NCI-H774 (cell line): ENCODE results near the gene GAB2.
A peak's percentile ranks its signal among the peaks of the same experiment; 100 is the strongest.
"Not testable (repeated sequence)": the region's sequence is repeated elsewhere in the genome, so short reads cannot be mapped to it uniquely, and the experiment has no call there.

Experiments used
- DNase-seq: peaks from one replicate; lab custom pipeline; 2025; lab: John Stamatoyannopoulos, UW

GAB2 gene

DNA sequence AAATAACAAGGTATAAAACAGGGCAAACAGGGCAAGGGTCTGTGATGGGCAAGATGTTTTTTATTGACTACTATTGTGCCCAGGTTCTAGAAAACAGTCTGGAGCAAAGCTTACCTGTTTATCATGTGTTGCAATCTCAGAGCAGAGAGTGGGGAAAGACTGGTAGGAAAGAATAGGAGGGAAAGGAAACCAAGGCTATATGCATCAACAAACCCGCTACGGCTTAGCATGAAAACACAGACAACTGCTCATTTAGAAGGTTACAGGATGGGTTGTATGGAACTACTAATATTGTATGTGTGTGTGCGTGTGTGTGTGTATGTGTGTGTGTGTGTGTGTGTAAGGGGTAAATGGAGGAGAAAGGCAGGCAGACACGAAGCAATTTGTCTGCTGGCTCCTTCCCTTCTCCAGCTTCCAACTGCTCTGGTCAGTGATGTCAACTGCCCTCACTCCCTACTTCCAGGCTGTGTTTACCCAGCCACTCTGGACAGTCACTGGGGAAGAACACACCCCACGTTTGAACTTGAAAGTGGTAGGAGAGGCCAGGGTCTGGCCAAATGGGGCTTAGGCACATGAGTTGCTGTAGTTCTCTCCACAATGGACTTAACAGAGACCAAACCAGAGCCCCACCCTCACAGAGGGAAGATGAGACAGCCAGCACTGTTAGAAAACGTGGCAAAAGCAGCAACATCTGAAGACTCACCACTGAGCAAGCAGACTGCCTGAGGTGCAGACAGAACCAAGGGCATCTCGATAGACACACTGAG, 47.0 kb downstream of the GAB2 start:
- no peak for DNase-seq

DNA sequence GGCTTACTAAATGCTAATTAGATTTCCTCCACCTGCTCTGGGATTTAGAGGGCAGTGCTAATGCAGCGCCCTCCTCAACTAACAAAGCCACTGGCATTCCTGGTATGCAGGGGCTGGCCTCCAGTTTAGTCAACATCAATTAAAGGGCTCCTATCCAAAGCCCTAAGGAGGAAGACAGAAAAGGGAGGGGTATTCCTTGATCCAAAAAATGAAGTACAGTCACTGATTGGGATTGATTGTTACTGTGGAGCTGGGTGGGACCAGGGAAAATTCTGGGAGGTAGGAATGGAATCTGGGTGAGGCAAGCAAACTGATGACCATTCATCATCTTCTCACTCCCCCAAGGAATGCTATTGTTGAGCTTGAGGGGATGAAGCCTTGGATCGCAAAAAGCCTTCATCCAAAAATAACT, 52.2 kb downstream of the GAB2 start:
- DNase-seq = no peak

DNA sequence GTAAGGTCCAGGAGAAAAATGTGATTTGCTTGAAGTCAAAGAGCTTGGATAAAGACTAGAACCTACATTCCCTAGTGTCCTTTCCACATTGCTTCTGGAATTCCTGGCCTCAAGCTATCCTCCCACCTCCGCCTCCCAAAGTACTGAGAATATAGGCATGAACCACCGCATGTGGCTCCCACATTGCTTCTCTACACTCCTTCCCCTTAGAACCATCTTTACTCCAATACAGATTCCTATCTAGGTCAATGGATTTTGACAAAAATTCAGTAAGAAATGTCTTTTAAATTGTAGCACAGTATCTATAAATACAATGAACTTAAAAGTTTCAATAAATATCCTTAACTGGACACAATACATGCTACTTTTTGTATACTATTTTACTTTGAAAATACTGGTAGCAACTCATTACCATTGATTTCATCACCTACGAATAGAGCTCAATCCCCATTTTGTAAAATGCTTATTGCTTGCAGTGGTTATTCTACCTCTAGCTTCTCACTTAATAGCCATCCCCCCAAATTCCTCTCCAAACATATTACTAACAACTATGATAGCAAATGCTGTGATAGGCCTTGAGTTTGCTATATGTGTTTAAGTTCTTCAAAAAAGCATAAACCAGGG, 53.4 kb downstream of the GAB2 start:
- DNase-seq = no peak

DNA sequence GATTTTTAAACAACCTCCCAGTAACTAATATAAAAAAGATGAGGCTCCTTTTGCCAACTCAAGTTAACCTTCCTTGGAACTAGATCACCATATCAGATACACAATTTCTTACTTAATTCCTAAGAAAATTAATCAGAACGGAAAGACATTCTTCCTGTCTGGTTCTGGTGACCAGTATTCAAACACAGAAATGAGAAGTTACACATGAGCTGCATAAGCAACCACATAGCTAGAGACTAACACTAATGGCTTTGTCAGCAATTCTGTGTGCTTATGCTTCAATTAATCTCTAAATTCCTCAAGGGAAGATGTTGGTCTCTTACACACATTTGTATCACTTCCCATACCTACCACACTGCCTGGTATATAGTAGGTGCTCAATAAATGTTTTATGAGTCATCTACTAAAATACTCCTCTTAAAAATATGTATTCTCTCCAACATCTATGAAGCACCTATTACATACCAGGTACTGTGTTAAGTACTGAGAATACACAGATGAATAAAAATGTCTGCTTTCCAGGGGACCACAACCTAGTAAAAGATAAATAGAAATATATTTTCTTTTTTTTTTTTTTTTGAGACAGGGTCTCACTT, 54.5 kb downstream of the GAB2 start:
- DNase-seq = no peak

DNA sequence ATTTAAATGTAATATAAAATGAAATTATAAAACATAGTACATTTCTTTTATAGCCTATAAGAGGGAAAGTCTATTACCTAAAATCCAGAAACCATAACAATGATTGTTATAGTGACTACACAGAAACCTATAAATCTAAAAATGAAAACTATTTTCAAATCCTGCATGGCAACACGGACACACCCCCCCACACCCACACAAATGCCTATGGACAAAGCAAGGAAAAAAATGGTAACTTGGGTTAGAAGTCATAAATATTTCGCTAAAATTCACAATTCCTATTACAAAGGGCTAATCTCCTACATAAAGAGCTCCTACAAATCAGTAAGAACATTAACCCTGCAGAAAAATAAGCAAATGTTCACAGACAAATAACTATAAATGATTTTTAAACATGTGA, 56.4 kb downstream of the GAB2 start:
- DNase-seq = no peak

DNA sequence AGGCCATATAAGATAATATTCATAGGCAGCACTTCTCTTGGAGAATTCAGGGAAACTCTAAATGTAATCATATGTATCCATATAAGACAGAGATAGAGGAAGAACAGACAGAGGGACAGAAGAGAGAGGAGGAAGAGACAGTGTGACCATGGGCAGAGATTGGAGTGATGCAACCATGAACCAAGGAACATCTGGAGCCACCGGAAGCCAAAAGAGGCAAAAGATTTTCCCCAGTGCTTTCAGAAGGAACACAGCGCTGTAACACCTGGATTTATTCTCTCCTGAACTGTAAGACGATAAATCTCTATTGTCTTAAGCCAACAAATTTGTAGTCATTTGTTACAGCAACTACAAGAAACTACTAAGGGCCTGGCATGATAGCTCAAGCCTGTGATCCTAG, 57.7 kb downstream of the GAB2 start:
- DNase-seq = no peak

DNA sequence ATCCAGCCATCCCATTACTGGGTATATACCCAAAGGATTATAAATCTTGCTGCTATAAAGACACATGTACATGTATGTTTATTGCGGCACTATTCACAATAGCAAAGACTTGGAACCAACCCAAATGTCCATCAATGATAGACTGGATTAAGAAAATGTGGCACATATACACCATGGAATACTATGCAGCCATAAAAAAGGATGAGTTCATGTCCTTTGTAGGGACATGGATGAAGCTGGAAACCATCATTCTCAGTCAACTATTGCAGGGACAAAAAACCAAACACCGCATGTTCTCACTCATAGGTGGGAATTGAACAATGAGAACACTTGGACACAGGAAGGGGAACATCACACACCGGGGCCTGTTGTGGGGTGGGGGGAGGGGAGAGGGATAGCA, 59.7 kb downstream of the GAB2 start:
- not testable (repeated sequence) for DNase-seq

DNA sequence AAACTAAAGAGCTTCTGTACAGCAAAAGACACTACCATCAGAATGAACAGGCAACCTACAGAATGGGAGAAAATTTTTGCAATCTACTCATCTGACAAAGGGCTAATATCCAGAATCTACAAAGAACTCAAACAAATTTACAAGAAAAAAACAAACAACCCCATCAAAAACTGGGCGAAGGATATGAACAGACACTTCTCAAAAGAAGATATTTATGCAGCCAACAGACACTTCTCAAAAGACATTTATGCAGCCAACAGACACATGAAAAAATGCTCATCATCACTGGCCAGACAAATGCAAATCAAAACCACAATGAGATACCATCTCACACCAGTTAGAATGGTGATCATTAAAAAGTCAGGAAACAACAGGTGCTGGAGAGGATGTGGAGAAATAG, 60.2 kb downstream of the GAB2 start:
- DNase-seq = not testable (repeated sequence)

DNA sequence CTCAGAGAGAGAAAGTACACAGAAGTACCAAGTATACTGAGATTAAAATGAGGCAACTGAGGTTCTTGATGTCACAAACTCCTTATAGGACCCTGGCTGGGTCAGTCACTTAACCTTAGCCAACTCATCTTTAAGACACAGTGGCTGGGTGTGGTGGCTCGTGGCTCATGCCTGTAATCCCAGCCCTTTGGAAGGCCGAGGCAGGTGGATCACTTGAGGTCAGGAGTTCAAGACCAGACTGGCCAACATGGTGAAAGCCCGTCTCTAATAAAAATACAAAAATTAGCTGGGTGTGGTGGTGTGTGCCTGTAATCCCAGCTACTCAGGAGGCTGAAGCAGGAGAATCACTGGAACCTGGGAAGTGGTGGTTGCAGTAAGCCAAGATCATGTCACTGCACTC, 61.9 kb downstream of the GAB2 start:
- not testable (repeated sequence) for DNase-seq

DNA sequence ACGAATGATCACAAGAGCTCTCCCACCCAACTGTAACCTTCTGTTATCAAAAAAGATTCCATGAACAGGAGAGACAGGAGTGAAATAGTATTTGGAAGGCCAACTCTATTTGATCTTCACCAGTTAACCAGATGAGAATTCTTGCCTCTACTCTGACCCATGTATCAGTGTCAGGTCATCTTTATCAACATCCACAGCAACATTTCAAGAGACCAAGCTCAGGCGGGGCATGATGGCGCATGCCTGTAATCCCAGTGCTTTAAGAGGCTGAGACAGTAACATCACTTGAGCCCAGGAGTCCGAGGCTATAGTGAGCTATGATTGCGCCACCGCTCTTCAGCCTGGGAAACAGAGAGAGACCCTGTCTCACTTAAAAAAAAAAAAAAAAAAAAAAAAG, 62.3 kb downstream of the GAB2 start:
- no peak for DNase-seq

DNA sequence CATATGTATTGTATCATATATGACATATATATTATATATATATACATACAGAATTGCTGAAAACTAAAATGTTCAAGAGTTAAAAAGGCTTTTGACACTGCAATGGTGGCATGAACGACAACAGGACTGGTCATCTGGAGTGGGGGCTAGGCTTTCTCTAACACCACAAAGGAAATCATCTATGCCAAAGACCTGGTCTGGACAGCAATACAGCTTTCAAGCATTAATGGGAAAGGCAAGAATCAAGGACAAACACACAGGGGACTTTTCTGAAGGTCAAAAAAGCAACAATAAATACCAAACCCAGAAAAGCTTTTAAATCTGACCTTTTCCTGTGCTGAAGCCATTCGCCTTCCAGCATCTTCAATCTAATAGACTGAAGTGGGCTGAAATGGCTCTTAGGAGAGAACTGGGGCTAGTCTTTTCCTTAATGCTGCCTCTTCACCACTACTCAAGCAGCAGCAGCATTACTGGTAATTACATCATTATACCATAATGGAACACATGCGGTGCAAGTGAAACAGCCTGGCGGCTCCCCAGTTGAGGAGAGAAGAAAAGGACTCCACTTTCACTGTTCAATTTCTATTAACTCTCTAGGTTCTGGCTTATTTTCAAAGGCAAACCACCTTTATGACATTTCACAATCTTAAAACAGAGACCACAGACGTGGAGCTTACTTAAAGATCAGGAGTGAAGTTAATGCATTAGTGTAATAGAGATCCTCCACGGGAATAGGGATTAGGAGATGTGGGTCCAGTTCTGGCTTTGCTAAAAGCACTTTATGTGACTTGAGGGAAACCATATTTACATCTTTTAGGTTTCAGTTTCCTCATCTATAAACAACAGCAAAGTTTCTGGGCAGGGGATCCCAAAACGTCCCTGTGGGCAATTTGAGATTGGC, 63.0 kb downstream of the GAB2 start:
- peak; percentile 72 for DNase-seq

DNA sequence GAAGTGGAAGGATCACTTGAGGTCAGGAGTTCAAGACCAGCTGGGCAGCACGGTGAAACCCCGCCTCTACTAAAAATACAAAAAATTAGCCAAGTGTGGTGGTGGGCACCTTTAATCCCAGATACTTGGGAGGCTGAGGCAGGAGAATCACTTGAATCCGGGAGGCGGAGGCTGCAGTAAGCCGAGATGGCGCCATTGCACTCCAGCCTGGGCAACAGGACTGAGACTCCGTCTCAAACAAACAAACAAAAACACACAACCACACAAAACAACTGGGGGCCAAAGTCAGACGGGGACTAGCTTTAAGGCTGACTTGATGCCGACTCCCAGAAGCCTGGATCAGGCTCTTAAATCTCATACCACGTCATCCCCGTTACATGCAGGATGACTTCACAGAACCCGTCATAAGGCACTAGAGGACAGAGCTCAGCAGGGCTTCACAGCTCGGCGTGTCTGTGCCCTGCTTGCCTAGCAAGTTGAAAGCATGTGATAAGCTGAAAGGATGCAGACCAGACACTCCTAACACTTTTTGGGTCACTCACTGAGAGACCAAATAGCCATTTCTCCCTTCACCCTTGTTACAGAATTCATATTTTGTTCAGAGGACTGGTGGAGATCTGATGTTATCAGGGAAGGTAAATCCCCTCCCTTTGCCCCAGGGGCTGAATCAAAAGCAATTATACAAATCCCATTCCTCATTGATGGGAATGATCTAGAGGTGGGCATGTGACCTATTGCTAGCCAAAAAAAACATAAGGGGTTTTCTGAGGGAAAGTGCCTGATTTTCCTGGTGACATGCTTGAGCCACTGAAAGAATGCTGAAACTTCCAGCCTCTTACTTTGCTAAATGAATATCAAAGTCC, 65.4 kb downstream of the GAB2 start:
- no peak for DNase-seq

DNA sequence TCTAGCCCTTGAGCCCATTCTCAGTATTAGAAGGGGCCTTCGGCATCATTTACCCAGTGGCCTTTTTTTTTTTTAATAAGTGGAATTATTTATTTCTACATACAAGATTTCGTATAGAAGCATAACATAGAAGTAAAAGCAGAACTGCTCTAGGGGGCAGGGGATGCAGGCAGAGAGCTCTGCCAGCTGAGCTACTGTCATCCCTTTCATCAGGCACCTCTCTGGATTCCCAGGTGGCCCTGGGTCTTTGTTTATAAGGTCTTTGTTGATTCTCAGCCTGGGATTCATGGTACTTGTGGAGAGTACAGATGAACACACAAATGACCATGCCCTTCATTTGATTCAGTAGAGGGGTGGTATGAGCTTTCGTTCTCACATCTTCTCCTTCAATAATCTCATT, 66.4 kb downstream of the GAB2 start:
- peak; percentile 18 for DNase-seq

DNA sequence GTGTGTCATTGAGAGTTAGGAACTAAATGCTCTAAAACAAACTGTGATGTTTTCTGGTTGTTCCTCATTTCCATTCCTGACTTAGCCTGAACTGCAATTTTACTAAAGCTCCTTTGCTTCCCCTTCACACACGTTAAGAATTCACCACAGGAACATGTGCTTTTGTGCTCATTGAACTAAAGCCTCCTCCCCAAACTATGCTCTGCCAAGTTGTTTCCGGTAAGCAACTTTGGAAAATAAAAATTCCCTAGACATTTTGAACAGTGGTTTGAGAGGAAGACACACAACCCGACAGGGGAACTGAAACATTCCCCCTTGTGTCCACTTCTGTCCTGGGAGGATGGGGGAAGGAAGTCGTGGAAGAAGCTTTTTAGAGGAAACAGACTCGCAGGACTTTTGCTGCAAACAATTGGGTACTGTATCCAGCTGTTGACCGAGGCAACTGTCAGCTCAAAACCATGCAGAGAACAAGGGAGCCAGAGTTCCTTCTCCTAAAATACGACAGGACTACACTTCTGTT, 66.9 kb downstream of the GAB2 start:
- no peak for DNase-seq

DNA sequence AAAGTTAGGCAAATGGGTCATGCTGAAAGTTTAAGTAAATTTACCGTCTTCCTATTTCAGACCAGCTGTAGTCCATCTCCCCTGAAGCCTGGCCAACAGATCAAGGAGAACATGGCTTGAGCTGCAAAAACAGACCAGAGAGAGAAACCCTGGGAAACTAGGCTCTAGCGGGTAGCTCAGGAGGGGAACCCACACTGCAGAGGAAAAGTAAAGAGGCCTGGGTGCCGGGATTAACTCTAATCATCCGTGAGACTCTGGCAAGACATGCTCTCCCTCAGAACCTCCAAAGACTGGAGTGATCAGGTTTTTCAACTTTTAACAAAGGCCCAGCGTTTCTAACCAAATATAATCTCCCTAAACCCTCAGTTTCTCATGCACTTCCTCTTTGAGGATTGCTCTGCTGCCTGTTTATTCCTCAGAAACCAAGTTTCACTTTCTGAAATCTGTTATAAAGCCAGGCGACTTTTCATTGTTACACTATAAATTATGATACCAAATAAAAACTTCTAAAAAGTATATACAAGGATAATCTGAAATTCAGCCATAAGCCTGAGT, 67.5 kb downstream of the GAB2 start:
- no peak for DNase-seq

DNA sequence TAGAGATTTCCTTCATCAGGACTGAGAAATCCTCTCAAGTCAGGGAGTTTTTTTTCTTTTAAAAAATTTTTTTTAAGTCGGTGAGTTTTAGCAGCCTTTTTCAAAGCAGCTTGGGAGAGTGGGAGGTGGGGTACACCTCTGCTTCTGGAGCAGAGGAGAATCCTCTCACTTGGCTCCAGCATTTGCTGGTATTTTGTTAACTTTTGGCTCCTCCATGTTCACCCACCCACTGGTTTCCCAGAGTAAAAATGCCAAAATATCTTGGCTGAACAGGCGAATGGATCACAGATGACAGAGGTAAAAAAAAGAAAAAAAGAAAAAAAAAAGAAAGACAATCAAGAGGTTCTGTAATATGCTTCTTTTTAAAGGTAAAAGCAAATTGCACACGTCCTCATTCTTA, 68.0 kb downstream of the GAB2 start:
- DNase-seq = no peak

DNA sequence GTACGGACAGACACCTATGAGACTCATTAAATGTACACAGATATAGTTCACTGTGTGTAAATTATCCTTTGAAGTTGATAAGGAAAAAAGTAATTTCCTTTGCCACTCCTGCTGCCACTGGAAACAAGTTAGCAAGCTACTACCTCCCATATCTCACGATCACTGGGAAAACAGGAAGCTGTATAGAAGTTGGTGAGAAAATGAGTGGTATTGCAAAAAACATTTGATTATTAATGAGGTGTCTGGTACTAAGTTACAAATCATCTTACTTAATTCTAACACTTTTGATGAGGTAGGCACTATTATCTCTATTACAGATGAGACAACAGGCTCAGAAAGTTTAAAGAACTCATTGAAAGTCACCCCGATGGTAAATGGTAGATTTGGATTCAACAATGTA, 68.5 kb downstream of the GAB2 start:
- DNase-seq = no peak

DNA sequence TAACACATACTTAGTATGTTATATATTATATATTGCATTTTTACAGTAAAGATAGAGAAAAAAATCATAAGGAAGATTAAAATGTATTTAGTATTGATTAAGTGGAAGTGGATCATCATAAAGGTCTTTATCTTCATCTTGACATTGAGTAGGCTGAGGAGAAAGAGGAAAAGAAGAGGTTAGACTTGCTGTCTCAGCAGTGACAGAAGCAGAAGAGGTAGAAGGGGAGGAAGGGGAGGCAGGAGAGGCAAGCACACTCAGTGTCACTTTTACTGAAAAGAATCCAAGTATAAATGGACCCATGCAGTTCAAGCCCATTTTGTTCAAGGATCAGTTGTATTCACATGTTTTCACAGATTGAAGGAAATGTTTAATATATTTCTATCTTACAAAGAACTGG, 69.7 kb downstream of the GAB2 start:
- DNase-seq = no peak

DNA sequence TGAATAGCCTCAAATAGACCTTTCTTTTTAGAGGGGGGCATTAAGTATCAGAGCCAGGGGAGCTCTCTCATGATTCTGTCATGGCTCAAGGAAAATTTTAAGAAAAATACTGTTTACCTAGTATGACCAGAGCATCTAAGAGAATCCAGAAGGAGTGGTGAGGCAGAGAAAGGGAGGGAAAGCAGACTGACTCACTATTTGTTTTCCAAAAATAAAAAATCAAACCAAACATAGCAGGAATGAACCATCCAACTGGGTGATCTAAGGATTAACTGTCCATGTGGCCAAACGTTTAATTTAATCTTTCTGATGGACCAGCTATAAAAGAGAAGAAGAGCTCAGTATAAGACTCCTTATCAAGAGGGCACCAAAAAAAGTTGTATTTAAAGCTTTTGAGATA, 70.8 kb downstream of the GAB2 start:
- no peak for DNase-seq

DNA sequence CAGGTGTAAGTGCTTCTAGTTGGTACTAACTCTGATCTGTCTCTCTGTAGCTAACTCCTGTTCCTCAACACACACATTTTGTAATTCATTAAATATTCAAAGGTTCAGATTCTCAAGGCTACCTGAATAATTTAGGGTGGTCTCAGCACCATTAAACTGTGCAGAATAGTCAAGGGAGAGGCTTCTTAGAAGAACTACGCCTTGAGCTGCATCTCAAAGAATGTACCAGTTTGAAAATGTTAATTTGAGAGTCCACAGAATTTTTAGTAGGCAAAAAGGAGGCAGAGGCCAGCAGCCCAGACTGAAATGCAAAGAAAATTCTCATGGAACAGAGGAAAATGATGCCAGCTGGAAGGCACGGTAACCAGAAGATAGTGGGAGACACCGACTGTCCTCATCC, 72.2 kb downstream of the GAB2 start:
- DNase-seq = no peak

DNA sequence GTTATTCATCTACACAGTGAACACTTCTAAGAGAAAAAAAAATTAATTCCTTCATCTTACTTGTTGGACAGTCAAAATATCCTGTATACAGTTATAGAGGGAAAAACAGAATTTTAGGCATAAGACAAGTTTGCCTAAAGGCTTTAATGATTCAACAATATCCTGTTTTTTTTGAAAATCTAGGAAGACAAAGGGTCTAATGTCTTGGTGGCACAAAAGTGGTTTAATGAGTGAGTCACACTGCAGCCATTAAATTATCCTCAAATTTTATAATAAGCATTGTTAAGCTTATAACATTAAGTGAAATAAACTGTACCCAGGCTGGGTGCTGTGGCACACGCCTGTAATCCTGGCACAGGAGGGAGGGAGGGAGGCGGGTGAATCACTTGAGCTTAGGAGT, 72.9 kb downstream of the GAB2 start:
- DNase-seq = no peak
